Adrenal gland (tissue), 5 donors: ENCODE data around the gene IDS.

Experiments
- CTCF ChIP-seq, 6 experiments: fragments of 450-650 bp in 4 of 6; fragments of 200-600 bp in 2 of 6; sonication (generic) in 1 of 6; IDR thresholded peaks; 1 replicate in 5 of 6; 2 replicates in 1 of 6; pipeline versions ENCODE4 v1.5.1 to v1.8.0; 2016 to 2021; ENCODE audit warnings: antibody characterized with exemption in 6 of 6, mild to moderate bottlenecking in 2 of 6, moderate library complexity in 1 of 6
- POLR2A ChIP-seq, 2 donors: fragments of 450-650 bp; IDR thresholded peaks; one replicate each; pipeline ENCODE4 v1.6.1; 2017; ENCODE audit warnings: antibody characterized with exemption in 2 of 2, mild to moderate bottlenecking in 2 of 2, moderate library complexity in 1 of 2
- donor health status: DM: no; HTN: no; CAD: no.

DNA sequence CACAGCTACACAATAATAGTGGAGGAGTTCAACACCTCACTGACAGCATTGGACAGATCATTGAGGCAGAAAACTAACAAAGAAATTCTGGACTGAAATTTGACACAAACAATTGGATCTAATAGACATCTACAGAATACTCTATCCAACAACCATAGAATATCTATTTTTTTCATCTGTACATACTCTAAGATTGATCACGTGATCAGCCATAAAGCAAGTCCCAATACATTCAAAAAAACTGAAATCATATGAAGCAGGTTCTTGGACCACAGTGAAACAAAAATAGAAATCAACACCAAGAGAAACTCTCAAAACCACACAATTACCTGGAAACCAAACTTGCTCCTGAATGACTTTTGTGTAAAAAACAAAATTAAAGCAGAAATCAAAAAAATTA is 12.2 kb upstream of the IDS start:
- TF ChIP-seq CTCF (IDR thresholded peaks at IDR 0.05) (no peak), POLR2A (IDR thresholded peaks at IDR 0.05) (no peak)
